Measurements from ENCODE around the gene CYP8B1. TPM values are rescaled to one million over a fixed set of nuclear protein-coding genes. Genes with fewer than 3 reads are reported as not detected.

The CYP8B1 gene
- not detected for total RNA-seq
- long read RNA-seq: 0 reads

GRCh38 chr3:42875325-42876151, at the start of gene CYP8B1:
Gene CYP8B1, minus strand, starts transcription at chr3:42875879. Its CDS starts 63 bp downstream, at chr3:42875816.
- ATAC-seq: no peak
- no peak for DNase-seq
- intact Hi-C loops (cut with DNase I): no loop called here

GRCh38 chr3:42923606-42924005, 47.9 kb upstream of the CYP8B1 start:
- ATAC-seq: no peak
- intact Hi-C loops (cut with DNase I): no loop called here
- no peak for DNase-seq

GRCh38 chr3:42914771-42915515, 39.3 kb upstream of the CYP8B1 start:
- intact Hi-C loops (cut with DNase I): no loop called here
- ATAC-seq (no peak), DNase-seq (no peak)

GRCh38 chr3:42911551-42911950, 35.9 kb upstream of the CYP8B1 start:
- intact Hi-C loops (cut with DNase I): no loop called here
- no peak for DNase-seq
- no peak for ATAC-seq

- DNase-seq (no peak), ATAC-seq (no peak)
- intact Hi-C loops (cut with DNase I): no loop called here
Observed at GRCh38 chr3:42908675-42909074, 33.0 kb upstream of the CYP8B1 start.

- peak; percentile 9 to 27 for ATAC-seq
- DNase-seq: no peak
- intact Hi-C loops (cut with DNase I): no loop called here
Observed at GRCh38 chr3:42906848-42907183, 31.1 kb upstream of the CYP8B1 start.

GRCh38 chr3:42906070-42906847, 30.6 kb upstream of the CYP8B1 start, which contains the start of gene ZNF662:
Gene ZNF662, plus strand, starts transcription at chr3:42906142. Its CDS starts 1,973 bp downstream, at chr3:42908115.
- ATAC-seq (peak; percentile 95), DNase-seq (peak; percentile 73)
- intact Hi-C loops (cut with DNase I): no loop called here

GRCh38 chr3:42905740-42906069, 30.0 kb upstream of the CYP8B1 start:
- intact Hi-C loops (cut with DNase I): no loop called here
- no peak for ATAC-seq
- no peak for DNase-seq

GRCh38 chr3:42904076-42904475, 28.4 kb upstream of the CYP8B1 start:
- DNase-seq (no peak), ATAC-seq (no peak)
- intact Hi-C loops (cut with DNase I): no loop called here

GRCh38 chr3:42902257-42902656, 26.6 kb upstream of the CYP8B1 start:
- no peak for ATAC-seq
- DNase-seq: no peak
- intact Hi-C loops (cut with DNase I): no loop called here

- ATAC-seq (no peak), DNase-seq (no peak)
- intact Hi-C loops (cut with DNase I): no loop called here
Observed at GRCh38 chr3:42901073-42901415, 25.4 kb upstream of the CYP8B1 start.

GRCh38 chr3:42900226-42901072, 24.8 kb upstream of the CYP8B1 start:
- ATAC-seq: no peak
- intact Hi-C loops (cut with DNase I): no loop called here

GRCh38 chr3:42898896-42899675, 23.4 kb upstream of the CYP8B1 start:
- DNase-seq (no peak), ATAC-seq (no peak)
- intact Hi-C loops (cut with DNase I): no loop called here

More at GRCh38 chr3:42900226-42901072, 24.8 kb upstream of the CYP8B1 start:
- DNase-seq: no peak

GRCh38 chr3:42895580-42895868, 19.8 kb upstream of the CYP8B1 start:
- ATAC-seq: no peak
- DNase-seq: no peak
- intact Hi-C loops (cut with DNase I): no loop called here

GRCh38 chr3:42894698-42895579, 19.3 kb upstream of the CYP8B1 start:
- ATAC-seq (no peak), DNase-seq (no peak)
- intact Hi-C loops (cut with DNase I): no loop called here

- ATAC-seq: no peak
- intact Hi-C loops (cut with DNase I): no loop called here
- DNase-seq: no peak
Observed at GRCh38 chr3:42892807-42893206, 17.1 kb upstream of the CYP8B1 start.

GRCh38 chr3:42892169-42892568, 16.5 kb upstream of the CYP8B1 start:
- DNase-seq: no peak
- ATAC-seq: no peak
- intact Hi-C loops (cut with DNase I): no loop called here

GRCh38 chr3:42891042-42891441, 15.4 kb upstream of the CYP8B1 start:
- DNase-seq (no peak), ATAC-seq (no peak)
- intact Hi-C loops (cut with DNase I): no loop called here
